Osteoblast (primary cell): ENCODE results near the gene IQUB. TPM values are rescaled to one million over a fixed set of nuclear protein-coding genes. Genes with fewer than 3 reads are reported as not detected.

Experiments
- DNase-seq: peaks from one replicate; pipeline ENCODE4 v3.0.0; 2011; ENCODE audit warnings: low spot score, mixed read lengths; ENCODE audit not compliant: insufficient read length; ENCODE audit errors: missing footprints
- H2AFZ ChIP-seq: 2 replicates; pipeline ENCODE4 v1.6.0; 2011; ENCODE audit warnings: mild to moderate bottlenecking, low read length
- H3K27ac ChIP-seq: 2 replicates; pipeline ENCODE4 v1.5.1; 2011; ENCODE audit warnings: mild to moderate bottlenecking, low read depth, low read length, moderate library complexity
- H3K27me3 ChIP-seq: 2 replicates; pipeline ENCODE4 v1.6.0; 2012; ENCODE audit warnings: mild to moderate bottlenecking, control low read depth, inconsistent platforms, low read length, moderate library complexity; ENCODE audit not compliant: insufficient read depth
- H3K36me3 ChIP-seq: 2 replicates; pipeline ENCODE4 v1.5.1; 2011; ENCODE audit warnings: mild to moderate bottlenecking, low read length, control low read depth, moderate library complexity; ENCODE audit not compliant: insufficient read depth
- H3K4me1 ChIP-seq: 2 replicates; pipeline ENCODE4 v1.5.1; 2011; ENCODE audit warnings: mild to moderate bottlenecking, low read length, control low read depth, moderate library complexity; ENCODE audit not compliant: insufficient read depth
- H3K4me2 ChIP-seq: 2 replicates; pipeline ENCODE4 v1.6.0; 2011; ENCODE audit warnings: mild to moderate bottlenecking, low read length; ENCODE audit not compliant: insufficient read depth
- H3K4me3 ChIP-seq: fragments of 200-600 bp; sonication (generic); 3 replicates; pipeline ENCODE4 v1.5.1; 2012; ENCODE audit warnings: mild to moderate bottlenecking, low read length, inconsistent platforms; ENCODE audit not compliant: insufficient read depth
- H3K79me2 ChIP-seq: 2 replicates; pipeline ENCODE4 v1.6.0; 2012; ENCODE audit warnings: mild to moderate bottlenecking, low read length, control low read depth, inconsistent platforms; ENCODE audit not compliant: insufficient read depth
- H3K9me3 ChIP-seq: 2 replicates; pipeline ENCODE4 v1.5.1; 2011; ENCODE audit warnings: low read depth, low read length, control low read depth
- H4K20me1 ChIP-seq: 2 replicates; pipeline ENCODE4 v1.6.0; 2012; ENCODE audit warnings: mild to moderate bottlenecking, low read length, control low read depth; ENCODE audit not compliant: insufficient read depth
- total RNA-seq: library from RNA; depleted of rRNA; stranded (reverse); fragments of >200 nt; gene quantifications from 2 replicates; pipeline ENCODE4 v1.2.3, GENCODE V29; 2012
- TF ChIP-seq, protein P1 (sequence below): IDR thresholded peaks from 2 replicates; pipeline ENCODE4 v1.5.1; 2011; ENCODE audit warnings: mild to moderate bottlenecking, low read depth, low read length, moderate library complexity; ENCODE audit errors: extremely low read depth

The IQUB gene
- total RNA-seq, 1 donor, result 0.72 TPM

DNA sequence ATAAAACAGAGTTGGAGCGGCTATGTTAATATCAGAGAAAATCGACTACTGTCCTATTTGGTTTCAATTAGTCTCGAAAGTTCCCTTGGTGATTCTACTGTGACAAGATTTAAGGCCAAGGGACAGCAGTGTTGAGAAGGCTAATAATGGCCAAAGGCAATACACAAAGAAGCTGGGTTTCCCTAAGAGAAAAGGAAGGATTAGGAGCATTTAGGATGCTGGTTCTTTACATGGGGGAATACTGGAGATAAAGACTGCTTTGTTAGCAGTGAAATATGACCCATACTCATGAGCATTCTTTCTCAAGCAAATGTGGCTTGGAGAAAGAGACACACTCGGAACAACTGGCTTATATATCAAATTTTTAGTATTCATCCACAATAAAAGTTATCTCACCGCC is 32.2 kb downstream of the IQUB start:
- H3K4me1 ChIP-seq, result no peaks in the 10 kb centered on the region
- DNase-seq, result no peak
- no peaks in the 10 kb centered on the region for H3K9me3 ChIP-seq
- no peak overlapping the region for H3K4me2 ChIP-seq
- no peaks in the 10 kb centered on the region for H3K27me3 ChIP-seq
- no peaks in the 10 kb centered on the region for H3K36me3 ChIP-seq
- no peak overlapping the region for H2AFZ ChIP-seq
- TF ChIP-seq, protein P1, sequence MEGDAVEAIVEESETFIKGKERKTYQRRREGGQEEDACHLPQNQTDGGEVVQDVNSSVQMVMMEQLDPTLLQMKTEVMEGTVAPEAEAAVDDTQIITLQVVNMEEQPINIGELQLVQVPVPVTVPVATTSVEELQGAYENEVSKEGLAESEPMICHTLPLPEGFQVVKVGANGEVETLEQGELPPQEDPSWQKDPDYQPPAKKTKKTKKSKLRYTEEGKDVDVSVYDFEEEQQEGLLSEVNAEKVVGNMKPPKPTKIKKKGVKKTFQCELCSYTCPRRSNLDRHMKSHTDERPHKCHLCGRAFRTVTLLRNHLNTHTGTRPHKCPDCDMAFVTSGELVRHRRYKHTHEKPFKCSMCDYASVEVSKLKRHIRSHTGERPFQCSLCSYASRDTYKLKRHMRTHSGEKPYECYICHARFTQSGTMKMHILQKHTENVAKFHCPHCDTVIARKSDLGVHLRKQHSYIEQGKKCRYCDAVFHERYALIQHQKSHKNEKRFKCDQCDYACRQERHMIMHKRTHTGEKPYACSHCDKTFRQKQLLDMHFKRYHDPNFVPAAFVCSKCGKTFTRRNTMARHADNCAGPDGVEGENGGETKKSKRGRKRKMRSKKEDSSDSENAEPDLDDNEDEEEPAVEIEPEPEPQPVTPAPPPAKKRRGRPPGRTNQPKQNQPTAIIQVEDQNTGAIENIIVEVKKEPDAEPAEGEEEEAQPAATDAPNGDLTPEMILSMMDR, result no peak
- no peaks in the 10 kb centered on the region for H3K79me2 ChIP-seq
- H4K20me1 ChIP-seq, result no peaks in the 10 kb centered on the region
- no peak overlapping the region for H3K4me3 ChIP-seq
- no peak overlapping the region for H3K27ac ChIP-seq

DNA sequence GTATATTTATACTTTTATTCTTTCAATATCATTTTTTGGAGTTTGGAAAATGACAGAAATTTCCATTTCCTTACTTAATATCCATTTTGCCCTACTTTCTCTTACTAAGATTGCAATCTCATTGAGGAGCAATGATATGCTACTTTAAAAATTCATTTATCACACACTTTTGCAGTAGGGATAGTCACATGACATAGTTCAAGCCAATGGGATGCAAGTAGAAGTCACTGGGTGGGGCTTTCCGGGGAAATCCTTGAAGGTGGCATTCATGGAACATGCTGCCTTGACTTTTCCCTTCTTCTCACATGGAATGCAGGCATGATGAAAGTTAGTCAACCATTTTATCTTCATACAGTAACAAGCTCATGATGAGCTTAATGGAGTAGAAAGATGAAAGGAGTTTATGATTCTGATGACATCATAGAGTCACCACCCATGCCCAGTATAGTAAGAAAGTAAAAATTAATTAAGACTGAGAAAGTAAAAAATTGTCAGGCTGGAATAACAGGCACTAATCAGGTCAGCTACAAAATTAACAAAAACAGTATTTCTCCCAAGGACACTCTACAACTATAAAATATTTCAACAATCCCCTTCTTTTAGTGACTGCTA is 33.4 kb downstream of the IQUB start:
- Histone ChIP-seq H3K27me3 (no peaks in the 10 kb centered on the region), H3K79me2 (no peaks in the 10 kb centered on the region), H3K4me1 (no peaks in the 10 kb centered on the region), H3K36me3 (no peaks in the 10 kb centered on the region), H3K4me3 (no peak overlapping the region), H3K4me2 (no peak overlapping the region), H4K20me1 (no peaks in the 10 kb centered on the region), H3K9me3 (no peaks in the 10 kb centered on the region), H3K27ac (no peak overlapping the region), H2AFZ (no peak overlapping the region)
- DNase-seq, result no peak
- TF ChIP-seq, protein P1, result no peak

DNA sequence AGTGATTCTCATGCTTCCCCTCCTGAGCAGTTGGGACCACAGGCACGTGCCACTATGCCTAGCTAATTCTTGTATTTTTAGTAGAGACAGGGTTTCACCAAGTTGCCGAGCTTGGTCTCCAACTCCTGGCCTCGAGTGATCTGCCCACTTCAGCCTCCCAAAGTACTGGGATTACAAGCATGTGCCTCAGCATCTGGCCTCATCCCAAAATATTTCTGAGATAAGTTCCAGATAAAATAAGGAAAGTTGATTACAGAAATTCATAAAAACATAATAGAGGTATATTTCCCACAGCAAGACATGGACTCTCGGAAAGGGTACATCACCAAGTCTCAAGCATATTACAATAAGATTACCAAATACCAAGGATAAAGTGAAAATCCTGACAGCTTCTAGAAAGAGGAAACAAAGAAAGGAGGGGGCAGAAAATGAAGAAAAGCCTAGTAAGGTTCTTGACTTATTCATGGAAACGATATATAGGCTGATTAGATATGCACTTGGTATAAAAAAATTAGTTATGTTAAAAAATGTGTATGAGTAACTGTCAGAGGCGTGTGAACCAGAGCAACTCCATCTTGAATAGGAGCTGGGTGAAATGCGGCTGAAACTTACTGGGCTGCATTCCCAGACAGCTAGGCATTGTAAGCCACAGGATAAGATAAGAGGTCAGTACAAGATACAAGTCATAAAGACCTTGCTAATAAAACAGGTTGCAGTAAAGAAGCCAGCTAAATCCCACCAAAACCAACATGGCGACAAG is 35.0 kb downstream of the IQUB start:
- no peak for DNase-seq
- Histone ChIP-seq H3K4me2 (no peak overlapping the region), H3K27me3 (no peaks in the 10 kb centered on the region), H3K9me3 (no peaks in the 10 kb centered on the region), H2AFZ (no peak overlapping the region), H4K20me1 (no peaks in the 10 kb centered on the region), H3K79me2 (no peaks in the 10 kb centered on the region), H3K4me3 (no peak overlapping the region), H3K27ac (no peak overlapping the region), H3K36me3 (no peaks in the 10 kb centered on the region), H3K4me1 (no peaks in the 10 kb centered on the region)
- TF ChIP-seq, protein P1, result no peak

DNA sequence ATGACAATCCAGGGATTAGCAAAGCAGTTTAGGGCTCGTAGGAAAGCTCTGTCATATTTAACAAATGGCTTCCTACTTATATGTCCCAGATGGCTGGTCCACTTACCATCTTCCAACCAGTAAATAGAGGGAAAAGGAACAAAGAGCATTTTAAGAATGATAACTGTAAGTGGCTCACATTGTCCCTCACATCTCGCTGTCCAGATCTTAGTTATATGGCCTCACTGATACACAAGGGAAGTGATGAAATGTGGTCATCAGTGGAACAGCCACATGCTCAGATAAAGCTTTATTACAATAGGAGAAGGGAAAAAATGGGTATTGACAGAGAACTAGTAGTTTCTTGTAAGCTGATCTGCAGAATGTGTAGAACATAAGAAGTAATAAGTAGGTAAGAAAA is 35.8 kb downstream of the IQUB start:
- Histone ChIP-seq H3K4me1 (no peaks in the 10 kb centered on the region), H3K4me3 (no peak overlapping the region), H4K20me1 (no peaks in the 10 kb centered on the region), H3K36me3 (no peaks in the 10 kb centered on the region), H3K9me3 (no peaks in the 10 kb centered on the region), H3K4me2 (no peak overlapping the region), H3K79me2 (no peaks in the 10 kb centered on the region), H3K27ac (no peak overlapping the region), H3K27me3 (no peaks in the 10 kb centered on the region), H2AFZ (no peak overlapping the region)
- no peak for DNase-seq
- TF ChIP-seq, protein P1, result no peak
